ENCODE results near the gene HS3ST4. TPM values are rescaled to one million over a fixed set of nuclear protein-coding genes. Genes with fewer than 3 reads are reported as not detected.

HS3ST4 gene
- total and polyA plus RNA-seq, 2 of the 4 experiments (the other 2 are of a cell fraction) = not detected

DNA sequence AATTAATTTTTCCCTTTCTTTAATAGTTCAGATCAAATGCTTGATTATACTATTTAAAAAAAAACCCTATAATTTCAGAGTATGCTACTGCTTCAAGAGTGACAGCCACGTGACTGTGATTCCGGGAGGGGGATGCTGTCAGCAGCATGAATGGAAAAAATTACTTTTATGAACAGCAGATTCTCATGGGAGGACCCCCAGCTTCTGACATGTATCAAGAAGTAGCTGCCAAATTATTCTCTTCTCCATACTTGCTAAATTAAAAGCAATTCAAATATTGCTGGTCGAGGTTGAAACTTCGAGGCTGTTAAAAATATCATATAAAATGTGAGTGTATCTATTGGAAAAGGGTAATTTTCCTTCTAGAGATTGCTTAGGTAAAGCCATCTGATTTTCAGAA lies 95.0 kb downstream of the HS3ST4 start:
- no CpG with 5 or more reads among the region's 4 CpGs for WGBS, 2 experiments (ENCODE audit: extremely low coverage in 2 of 2, insufficient read length in 1 of 2)
- dilution Hi-C loops (cut with HindIII; ENCODE audit: low sequenced_read_pairs, unreplicated experiment) (no loop called here), intact Hi-C loops (cut with micrococcal nuclease) (no loop called here), in situ Hi-C loops (cut with MboI; ENCODE audit: low sequenced_read_pairs) (no loop called here)
- Histone ChIP-seq H3K14ac (replicated peaks; ENCODE audit: low read depth, low read length) (no peak overlapping the region), H2BK5ac (ENCODE audit: low read depth, low read length, poor library complexity, severe bottlenecking) (no peak overlapping the region), H3K27ac (ENCODE audit: insufficient read depth, low read length) (no peak overlapping the region), H3K36me3 (ENCODE audit: control insufficient read depth, insufficient read depth, low read length) (no peaks in the 10 kb centered on the region), H3K4me1 (ENCODE audit: control insufficient read depth, insufficient read depth, low read length) (no peaks in the 10 kb centered on the region), H3K9ac (ENCODE audit: low read depth, low read length) (no peak overlapping the region), H3K4me3 (ENCODE audit: insufficient read depth, low read depth, low read length) (no peak overlapping the region), H2AK5ac (ENCODE audit: low read depth, low read length) (no peak overlapping the region), H3K4me2 (ENCODE audit: low read depth, low read length) (no peak overlapping the region), H3K4ac (ENCODE audit: low read depth, low read length) (no peak overlapping the region), H4K91ac (ENCODE audit: insufficient read depth, low read depth, low read length) (no peak overlapping the region), H4K8ac (ENCODE audit: low read depth in 2 of 2, low read length in 2 of 2) (no peak overlapping the region), H2BK120ac (ENCODE audit: low read depth, low read length) (no peak overlapping the region), H3K9me3 (ENCODE audit: control insufficient read depth, insufficient read depth, low read length) (0 out of 2 replicates have a peak, but pooled peaks cover 7% of the 10 kb centered on the region), H3K56ac (ENCODE audit: extremely low read depth, insufficient read depth, low read length) (no peak overlapping the region), H3K9me1 (ENCODE audit: insufficient read depth, low read length) (no peaks in the 10 kb centered on the region), H4K20me1 (ENCODE audit: insufficient read depth, low read length) (no peaks in the 10 kb centered on the region), H2BK20ac (ENCODE audit: low read depth, low read length) (no peak overlapping the region), H2AFZ (replicated peaks; ENCODE audit: low read length, poor library complexity) (no peak overlapping the region), H2BK15ac (ENCODE audit: low read depth, low read length) (no peak overlapping the region), H4K5ac (ENCODE audit: low read depth, low read length) (no peak overlapping the region), H3K27me3 (ENCODE audit: control insufficient read depth, insufficient read depth, low read length) (no peaks in the 10 kb centered on the region), H2AK9ac (replicated peaks; ENCODE audit: low read depth, low read length, poor library complexity) (no peak overlapping the region), H3K79me1 (ENCODE audit: low read depth in 1 of 2, low read length in 2 of 2) (no peaks in the 10 kb centered on the region), H3K18ac (ENCODE audit: low read depth, low read length) (no peak overlapping the region), H3K23ac (ENCODE audit: low read depth, low read length) (no peak overlapping the region)
- no peak for ATAC-seq (ENCODE audit: low read depth)
- TF ChIP-seq CEBPB (IDR thresholded peaks at IDR 0.05; ENCODE audit: low read depth, low read length) (no peak), CHD1 (IDR thresholded peaks at IDR 0.05; ENCODE audit: low read depth, low read length) (no peak), MAFK (IDR thresholded peaks at IDR 0.05; ENCODE audit: low read depth, low read length) (no peak), NFE2L2 (IDR thresholded peaks at IDR 0.05; ENCODE audit: low read depth, low read length) (no peak), MAZ (IDR thresholded peaks at IDR 0.05; ENCODE audit: borderline replicate concordance, low read depth, low read length) (no peak), BHLHE40 (IDR thresholded peaks at IDR 0.05; ENCODE audit: low read depth, low read length) (no peak), MXI1 (IDR thresholded peaks at IDR 0.05; ENCODE audit: borderline replicate concordance, low read depth, low read length) (no peak), SMC3 (IDR thresholded peaks at IDR 0.05; ENCODE audit: low read depth, low read length) (no peak), RAD21 (IDR thresholded peaks at IDR 0.05; ENCODE audit: low read length) (no peak), POLR2A (IDR thresholded peaks at IDR 0.05; ENCODE audit: low read depth, low read length) (no peak), ELK1 (IDR thresholded peaks at IDR 0.05; ENCODE audit: borderline replicate concordance, low read depth, low read length) (no peak), FOS (IDR thresholded peaks at IDR 0.05; ENCODE audit: low read depth, low read length) (no peak), RCOR1 (IDR thresholded peaks at IDR 0.05; ENCODE audit: insufficient replicate concordance, low read length) (no peak), RFX5 (IDR thresholded peaks at IDR 0.05; ENCODE audit: low read depth, low read length) (no peak)
- TF ChIP-seq, protein P1, sequence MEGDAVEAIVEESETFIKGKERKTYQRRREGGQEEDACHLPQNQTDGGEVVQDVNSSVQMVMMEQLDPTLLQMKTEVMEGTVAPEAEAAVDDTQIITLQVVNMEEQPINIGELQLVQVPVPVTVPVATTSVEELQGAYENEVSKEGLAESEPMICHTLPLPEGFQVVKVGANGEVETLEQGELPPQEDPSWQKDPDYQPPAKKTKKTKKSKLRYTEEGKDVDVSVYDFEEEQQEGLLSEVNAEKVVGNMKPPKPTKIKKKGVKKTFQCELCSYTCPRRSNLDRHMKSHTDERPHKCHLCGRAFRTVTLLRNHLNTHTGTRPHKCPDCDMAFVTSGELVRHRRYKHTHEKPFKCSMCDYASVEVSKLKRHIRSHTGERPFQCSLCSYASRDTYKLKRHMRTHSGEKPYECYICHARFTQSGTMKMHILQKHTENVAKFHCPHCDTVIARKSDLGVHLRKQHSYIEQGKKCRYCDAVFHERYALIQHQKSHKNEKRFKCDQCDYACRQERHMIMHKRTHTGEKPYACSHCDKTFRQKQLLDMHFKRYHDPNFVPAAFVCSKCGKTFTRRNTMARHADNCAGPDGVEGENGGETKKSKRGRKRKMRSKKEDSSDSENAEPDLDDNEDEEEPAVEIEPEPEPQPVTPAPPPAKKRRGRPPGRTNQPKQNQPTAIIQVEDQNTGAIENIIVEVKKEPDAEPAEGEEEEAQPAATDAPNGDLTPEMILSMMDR (conservative IDR thresholded peaks at IDR 0.05; ENCODE audit: low read depth, low read length) = no peak
- TF ChIP-seq, protein P2, sequence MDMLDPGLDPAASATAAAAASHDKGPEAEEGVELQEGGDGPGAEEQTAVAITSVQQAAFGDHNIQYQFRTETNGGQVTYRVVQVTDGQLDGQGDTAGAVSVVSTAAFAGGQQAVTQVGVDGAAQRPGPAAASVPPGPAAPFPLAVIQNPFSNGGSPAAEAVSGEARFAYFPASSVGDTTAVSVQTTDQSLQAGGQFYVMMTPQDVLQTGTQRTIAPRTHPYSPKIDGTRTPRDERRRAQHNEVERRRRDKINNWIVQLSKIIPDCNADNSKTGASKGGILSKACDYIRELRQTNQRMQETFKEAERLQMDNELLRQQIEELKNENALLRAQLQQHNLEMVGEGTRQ (IDR thresholded peaks at IDR 0.05; ENCODE audit: low read depth, low read length) = no peak
- no TSS peak for BruUV-seq (replicated peaks)
- ChIA-PET CTCF (no interaction called here), POLR2A (ENCODE audit: unreplicated experiment) (no interaction called here)
- DNase-seq = no peak

Measured in IMR-90 (cell line).